A549 (cell line): ENCODE data around the gene PSMF1.

Experiments
- JUNB ChIP-seq: fragments of >200 bp; sonication (Bioruptor Twin); formaldehyde crosslinking; IDR thresholded peaks from 2 replicates; pipeline ENCODE4 v1.6.1; 2016
- NR3C1 ChIP-seq: fragments of >200 bp; sonication (Bioruptor Twin); formaldehyde crosslinking; IDR thresholded peaks from 3 replicates; pipeline ENCODE4 v1.6.1; 2017
- PHF8 ChIP-seq: fragments of 200-600 bp; sonication (generic); IDR thresholded peaks from 2 replicates; pipeline ENCODE4 v1.6.1; 2016; ENCODE audit warnings: low read depth, mild to moderate bottlenecking, antibody characterized with exemption, moderate library complexity, borderline replicate concordance
- RARB ChIP-seq: fragments of 250-450 bp; sonication (Bioruptor Pico); IDR thresholded peaks from 2 replicates; pipeline ENCODE4 v1.8.0; 2021; ENCODE audit warnings: mild to moderate bottlenecking, moderate library complexity
- SREBF2 ChIP-seq: fragments of 450-650 bp; IDR thresholded peaks from 2 replicates; pipeline ENCODE4 v1.6.1; 2014; ENCODE audit warnings: mild to moderate bottlenecking, moderate library complexity
- TF ChIP-seq, protein P1 (sequence below): fragments of >200 bp; sonication (Bioruptor Twin); formaldehyde crosslinking; IDR thresholded peaks from 3 replicates; pipeline ENCODE4 v1.5.1; 2016

DNA sequence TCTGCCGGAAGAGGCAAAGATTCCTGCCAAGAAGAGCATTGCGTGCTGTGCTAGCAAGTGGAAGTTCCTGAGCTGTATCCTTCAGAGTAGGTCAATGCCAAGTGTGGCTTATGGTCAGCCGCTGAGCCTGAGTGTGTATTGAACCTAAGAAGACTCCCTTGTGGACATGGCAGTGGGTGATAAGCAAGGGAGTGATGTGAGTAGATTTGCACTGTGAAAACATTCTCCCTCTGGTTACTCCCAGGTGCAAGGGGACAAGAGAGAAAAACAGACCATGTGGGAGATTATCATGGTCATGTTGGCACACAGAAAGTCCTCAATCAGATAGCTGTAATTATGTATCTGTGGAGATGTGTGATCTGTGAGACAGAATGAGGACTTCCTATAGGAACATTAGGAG lies 72.4 kb downstream of the PSMF1 start:
- TF ChIP-seq RARB = no peak
- TF ChIP-seq, protein P1, sequence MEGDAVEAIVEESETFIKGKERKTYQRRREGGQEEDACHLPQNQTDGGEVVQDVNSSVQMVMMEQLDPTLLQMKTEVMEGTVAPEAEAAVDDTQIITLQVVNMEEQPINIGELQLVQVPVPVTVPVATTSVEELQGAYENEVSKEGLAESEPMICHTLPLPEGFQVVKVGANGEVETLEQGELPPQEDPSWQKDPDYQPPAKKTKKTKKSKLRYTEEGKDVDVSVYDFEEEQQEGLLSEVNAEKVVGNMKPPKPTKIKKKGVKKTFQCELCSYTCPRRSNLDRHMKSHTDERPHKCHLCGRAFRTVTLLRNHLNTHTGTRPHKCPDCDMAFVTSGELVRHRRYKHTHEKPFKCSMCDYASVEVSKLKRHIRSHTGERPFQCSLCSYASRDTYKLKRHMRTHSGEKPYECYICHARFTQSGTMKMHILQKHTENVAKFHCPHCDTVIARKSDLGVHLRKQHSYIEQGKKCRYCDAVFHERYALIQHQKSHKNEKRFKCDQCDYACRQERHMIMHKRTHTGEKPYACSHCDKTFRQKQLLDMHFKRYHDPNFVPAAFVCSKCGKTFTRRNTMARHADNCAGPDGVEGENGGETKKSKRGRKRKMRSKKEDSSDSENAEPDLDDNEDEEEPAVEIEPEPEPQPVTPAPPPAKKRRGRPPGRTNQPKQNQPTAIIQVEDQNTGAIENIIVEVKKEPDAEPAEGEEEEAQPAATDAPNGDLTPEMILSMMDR = no peak
- no peak for TF ChIP-seq SREBF2
- TF ChIP-seq JUNB = no peak
- TF ChIP-seq PHF8 = no peak
- no peak for TF ChIP-seq NR3C1
